ENCODE measurements around the gene DSC1. TPM values are rescaled to one million over a fixed set of nuclear protein-coding genes. Genes with fewer than 3 reads are reported as not detected.
"Not testable (repeated sequence)": the region's sequence is repeated elsewhere in the genome, so short reads cannot be mapped to it uniquely, and the experiment has no call there.

The DSC1 gene
- total RNA-seq, 1 experiment from 2014 or later = not detected

DNA sequence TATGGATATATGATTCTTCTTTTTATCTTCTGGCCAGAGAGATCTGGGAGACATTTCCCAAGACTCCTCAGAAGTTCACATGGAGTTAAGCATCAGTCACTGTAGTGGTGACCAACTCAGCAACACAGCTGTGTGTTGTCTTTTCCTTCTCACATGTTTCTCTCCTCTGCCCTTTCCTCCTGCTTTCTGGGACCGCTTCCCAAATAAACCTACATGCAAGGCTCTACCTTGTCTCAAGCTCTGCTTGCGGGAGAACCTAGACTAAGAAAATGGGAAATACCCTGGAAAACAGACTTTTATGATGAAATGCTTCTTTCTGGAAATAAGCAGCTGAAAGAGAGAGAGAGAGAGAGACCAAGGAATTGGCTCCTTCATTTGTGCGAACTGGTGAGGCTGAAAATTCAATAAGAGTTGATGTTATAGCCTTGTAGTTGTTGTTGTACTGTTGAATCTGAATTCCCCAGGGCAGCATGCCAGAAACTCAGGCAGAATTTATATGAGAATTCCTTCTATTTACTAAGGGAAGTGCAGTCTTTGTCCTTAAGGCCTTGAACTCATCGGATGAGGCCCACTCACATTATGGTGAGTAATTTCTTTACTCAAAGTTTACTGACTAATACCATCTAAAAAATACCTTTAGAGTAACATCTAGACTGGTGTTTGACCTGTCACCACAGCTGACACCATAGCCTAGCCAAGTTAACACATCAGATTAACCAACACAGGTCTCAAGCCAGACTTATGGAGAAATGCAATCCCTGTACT lies 22.7 kb upstream of the DSC1 start:
- no peak for DNase-seq (ENCODE audit: low read depth, low spot score)
- in situ Hi-C loops (cut with HindIII; ENCODE audit: low pct_unique_long_range_greater_than_20kb, low sequenced_read_pairs) = no loop called here

- DNase-seq (ENCODE audit: low read depth, low spot score) = no peak
- in situ Hi-C loops (cut with HindIII; ENCODE audit: low pct_unique_long_range_greater_than_20kb, low sequenced_read_pairs) = no loop called here
Observed at GRCh38 chr18:31183302-31183701, 20.6 kb upstream of the DSC1 start.

GRCh38 chr18:31177369-31177768 lies 14.7 kb upstream of the DSC1 start:
- DNase-seq (ENCODE audit: low read depth, low spot score); in situ Hi-C loops (cut with HindIII; ENCODE audit: low pct_unique_long_range_greater_than_20kb, low sequenced_read_pairs): not testable (repeated sequence)

DNA sequence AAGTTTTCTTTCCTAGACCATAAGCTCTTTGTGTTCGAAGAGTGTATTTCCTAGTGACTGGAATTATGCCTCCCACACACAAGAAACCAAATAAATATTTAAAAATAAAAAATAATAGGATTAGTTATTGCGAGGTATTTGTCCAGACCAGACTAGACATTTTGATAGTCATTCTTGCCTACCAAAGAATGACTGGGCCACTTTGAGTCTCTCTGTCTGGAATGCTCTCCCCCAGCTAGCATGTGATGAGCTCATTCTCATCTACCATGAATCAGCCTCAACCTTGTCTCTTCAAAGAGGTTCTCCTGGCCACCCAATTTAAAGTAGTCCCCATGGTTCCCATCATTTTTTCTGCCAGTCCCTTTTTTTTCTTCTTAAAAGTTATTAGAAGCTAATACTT lies 13.9 kb upstream of the DSC1 start:
- no peak for DNase-seq (ENCODE audit: low read depth, low spot score)
- in situ Hi-C loops (cut with HindIII; ENCODE audit: low pct_unique_long_range_greater_than_20kb, low sequenced_read_pairs) = no loop called here

DNA sequence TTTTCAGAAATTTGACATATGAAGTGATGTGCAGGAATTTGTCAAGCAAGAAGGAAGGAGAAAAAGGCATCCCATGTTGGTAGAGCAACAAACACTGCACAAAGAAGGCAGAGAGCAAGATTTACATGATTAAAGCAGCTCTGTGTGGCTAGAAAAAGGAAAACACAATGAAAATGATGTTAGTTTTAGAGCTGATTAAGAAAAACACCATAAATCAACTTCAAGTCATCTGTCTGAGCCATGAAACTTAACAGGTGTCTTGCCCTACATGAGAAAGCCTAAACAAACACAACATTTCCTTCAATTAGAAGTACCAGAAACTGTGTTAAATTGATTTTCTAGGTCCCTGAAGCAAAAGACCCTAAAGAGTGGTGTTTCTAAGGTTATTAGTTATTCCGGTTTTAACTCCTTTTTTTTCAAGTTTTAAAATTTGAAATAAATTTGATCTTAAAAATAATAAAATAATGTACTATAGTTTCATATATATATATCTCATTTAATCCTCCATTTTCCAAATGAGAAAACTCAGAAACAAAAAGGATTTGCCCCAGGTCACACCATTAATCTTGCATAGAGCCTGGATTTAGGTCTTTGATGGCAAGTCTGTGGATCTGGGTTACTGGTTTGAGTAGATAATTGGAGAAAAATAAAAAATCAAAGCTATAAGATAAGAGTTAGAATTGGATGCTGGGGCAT lies 8.6 kb upstream of the DSC1 start:
- DNase-seq (ENCODE audit: low read depth, low spot score) = no peak
- in situ Hi-C loops (cut with HindIII; ENCODE audit: low pct_unique_long_range_greater_than_20kb, low sequenced_read_pairs) = no loop called here

DNA sequence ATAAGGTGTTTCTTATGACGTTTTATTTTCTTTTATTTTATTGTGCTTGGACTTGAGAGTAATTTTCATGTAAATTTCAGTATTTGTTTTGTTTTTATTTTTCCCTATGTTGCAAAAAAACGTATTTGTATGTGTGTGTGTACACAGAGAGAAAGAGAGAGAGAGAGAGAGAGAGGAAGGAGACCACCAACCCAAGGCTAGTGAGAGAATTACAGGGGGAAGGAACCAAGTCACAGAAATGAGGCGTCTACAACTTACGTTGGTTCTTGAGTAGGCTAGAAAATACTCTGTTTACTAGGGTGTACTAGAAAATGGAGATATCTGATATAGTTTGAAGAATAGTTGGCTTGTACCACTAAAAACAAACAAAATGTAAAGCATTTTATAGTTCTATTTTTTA lies 7.7 kb upstream of the DSC1 start:
- in situ Hi-C loops (cut with HindIII; ENCODE audit: low pct_unique_long_range_greater_than_20kb, low sequenced_read_pairs) = no loop called here
- no peak for DNase-seq (ENCODE audit: low read depth, low spot score)

DNA sequence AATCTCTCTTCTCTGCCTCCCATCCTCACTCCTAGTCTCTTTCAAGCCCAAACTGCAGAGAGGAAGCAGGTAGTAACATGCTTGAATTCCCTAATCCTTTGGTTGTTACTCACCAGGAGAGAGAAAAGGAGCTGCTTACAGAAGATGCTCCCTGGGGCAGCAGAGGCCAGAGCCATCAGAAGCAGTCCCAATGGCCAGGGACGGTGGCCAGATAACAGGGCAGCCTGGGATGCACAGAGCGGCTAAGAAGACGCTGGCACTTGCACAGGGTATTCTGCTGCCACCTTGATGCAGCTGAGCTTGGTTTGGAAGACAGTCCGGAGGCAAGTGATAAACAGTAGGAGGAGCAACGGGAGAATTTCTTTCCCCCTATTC lies 250 bp downstream of the DSC1 start:
- in situ Hi-C loops (cut with HindIII; ENCODE audit: low pct_unique_long_range_greater_than_20kb, low sequenced_read_pairs) = no loop called here
- DNase-seq (ENCODE audit: low read depth, low spot score) = no peak

DNA sequence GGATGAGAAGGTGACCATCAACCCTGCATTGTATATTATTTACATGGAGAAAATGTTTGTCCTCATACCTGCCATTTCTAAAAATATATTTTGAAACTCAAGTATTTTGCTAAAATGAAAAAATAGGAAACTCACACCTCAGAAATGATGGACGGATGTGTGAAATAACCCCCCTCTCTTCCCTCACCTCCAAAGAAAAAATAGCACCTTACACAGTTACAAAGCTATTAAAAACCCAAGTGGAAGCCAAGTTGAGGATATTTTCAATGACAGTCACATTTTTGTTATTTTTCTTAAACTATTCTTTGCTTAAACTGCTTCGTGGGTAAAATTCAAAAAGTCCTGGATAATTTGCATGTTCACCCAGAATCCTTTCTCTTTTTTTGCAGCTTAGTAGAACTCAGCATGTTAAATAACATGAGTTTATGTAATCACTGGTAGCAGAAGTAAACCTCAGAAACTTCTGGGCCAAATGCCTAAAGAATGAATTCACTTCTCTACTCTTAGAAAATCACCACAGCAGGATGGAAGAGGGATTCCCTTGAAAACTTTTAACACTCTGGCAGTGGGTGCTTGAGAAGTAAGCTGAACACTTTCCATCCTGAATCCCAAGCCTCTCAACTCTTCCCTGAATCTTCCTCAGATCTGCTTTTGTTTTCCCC lies 768 bp downstream of the DSC1 start:
- in situ Hi-C loops (cut with HindIII; ENCODE audit: low pct_unique_long_range_greater_than_20kb, low sequenced_read_pairs) = no loop called here

GRCh38 chr18:31156821-31157763 lies 5.6 kb downstream of the DSC1 start:
- in situ Hi-C loops (cut with HindIII; ENCODE audit: low pct_unique_long_range_greater_than_20kb, low sequenced_read_pairs) = no loop called here
- no peak for DNase-seq (ENCODE audit: low read depth, low spot score)

More for the DNA sequence above, 768 bp downstream of the DSC1 start:
- DNase-seq (ENCODE audit: low read depth, low spot score) = no peak

DNA sequence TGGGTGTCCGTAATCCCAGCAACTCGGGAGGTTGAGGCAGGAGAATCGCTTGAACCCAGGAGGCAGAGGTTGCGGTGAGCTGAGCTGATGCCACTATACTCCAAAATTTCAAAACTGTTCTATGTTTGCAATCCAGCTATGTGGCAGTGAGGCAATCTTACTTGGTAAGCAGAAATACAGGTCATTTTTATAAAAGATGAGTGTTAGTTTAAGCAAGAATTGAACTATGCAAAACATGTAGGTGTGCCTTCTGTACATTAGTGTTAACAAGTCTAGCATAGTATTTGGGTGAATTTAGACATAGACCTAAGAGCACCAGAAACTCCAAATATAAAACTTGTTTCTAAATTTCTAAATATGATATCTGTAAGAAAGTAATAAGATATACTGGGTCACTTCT lies 7.2 kb downstream of the DSC1 start:
- in situ Hi-C loops (cut with HindIII; ENCODE audit: low pct_unique_long_range_greater_than_20kb, low sequenced_read_pairs) = no loop called here
- DNase-seq (ENCODE audit: low read depth, low spot score) = no peak

GRCh38 chr18:31154181-31154580 lies 8.5 kb downstream of the DSC1 start:
- no peak for DNase-seq (ENCODE audit: low read depth, low spot score)
- in situ Hi-C loops (cut with HindIII; ENCODE audit: low pct_unique_long_range_greater_than_20kb, low sequenced_read_pairs) = no loop called here

DNA sequence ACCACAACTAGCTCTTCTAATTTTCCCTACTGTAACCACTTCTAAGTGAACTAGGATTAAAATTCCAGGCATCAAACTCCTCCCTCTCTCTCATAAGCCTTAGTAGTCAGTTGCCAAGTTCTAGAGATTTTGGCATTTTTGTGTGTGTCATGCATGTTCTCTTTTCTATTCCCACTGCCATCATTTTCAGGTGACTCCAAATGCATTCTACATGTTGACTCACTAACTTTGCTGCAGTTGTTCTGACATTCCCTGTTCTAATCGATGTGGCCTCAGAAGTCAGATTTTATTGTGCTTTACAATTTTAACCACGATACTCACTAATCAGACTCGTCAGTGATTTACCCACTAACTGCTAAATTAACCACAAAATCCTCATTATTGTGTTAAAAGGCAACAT lies 13.3 kb downstream of the DSC1 start:
- in situ Hi-C loops (cut with HindIII; ENCODE audit: low pct_unique_long_range_greater_than_20kb, low sequenced_read_pairs) = no loop called here
- DNase-seq (ENCODE audit: low read depth, low spot score) = no peak

DNA sequence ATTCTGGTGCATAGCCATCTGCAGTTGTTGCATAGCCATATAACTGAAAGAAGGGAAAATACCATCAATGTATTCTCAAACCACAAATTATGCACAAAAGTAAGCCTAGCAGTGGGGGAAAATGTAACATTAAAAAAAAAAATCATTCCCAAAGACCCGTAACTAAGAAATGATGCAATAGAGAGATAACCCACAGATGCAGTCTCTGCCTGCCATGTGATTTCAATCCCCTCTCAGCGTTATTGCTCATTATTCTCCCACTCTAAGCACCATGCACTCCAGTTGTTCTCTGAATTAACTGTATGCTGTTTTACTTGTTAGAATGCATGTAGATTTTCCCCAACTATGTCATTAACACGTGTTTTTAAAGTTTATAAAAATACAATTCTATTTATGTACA lies 14.1 kb downstream of the DSC1 start:
- no peak for DNase-seq (ENCODE audit: low read depth, low spot score)
- in situ Hi-C loops (cut with HindIII; ENCODE audit: low pct_unique_long_range_greater_than_20kb, low sequenced_read_pairs) = no loop called here

DNA sequence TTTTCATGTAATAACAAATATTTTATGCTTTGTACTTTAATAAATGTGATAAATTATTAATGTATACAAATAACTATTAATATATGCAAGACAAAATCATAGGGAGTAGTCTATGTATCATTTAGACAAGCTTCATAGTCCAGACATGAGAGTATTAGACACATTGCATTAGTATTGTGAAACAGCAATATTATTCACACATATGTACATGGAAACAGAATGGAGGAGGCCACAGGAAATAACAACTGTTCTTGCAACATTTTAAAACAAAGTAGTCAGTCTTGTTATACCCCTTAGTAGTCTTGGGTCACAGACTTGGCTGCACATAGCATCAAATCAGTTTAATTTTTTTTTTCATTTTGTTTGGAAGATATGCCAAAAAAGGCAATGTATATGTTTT lies 15.8 kb downstream of the DSC1 start:
- in situ Hi-C loops (cut with HindIII; ENCODE audit: low pct_unique_long_range_greater_than_20kb, low sequenced_read_pairs) = no loop called here
- DNase-seq (ENCODE audit: low read depth, low spot score) = no peak

GRCh38 chr18:31143025-31143424 lies 19.6 kb downstream of the DSC1 start:
- in situ Hi-C loops (cut with HindIII; ENCODE audit: low pct_unique_long_range_greater_than_20kb, low sequenced_read_pairs) = no loop called here
- DNase-seq (ENCODE audit: low read depth, low spot score) = no peak

DNA sequence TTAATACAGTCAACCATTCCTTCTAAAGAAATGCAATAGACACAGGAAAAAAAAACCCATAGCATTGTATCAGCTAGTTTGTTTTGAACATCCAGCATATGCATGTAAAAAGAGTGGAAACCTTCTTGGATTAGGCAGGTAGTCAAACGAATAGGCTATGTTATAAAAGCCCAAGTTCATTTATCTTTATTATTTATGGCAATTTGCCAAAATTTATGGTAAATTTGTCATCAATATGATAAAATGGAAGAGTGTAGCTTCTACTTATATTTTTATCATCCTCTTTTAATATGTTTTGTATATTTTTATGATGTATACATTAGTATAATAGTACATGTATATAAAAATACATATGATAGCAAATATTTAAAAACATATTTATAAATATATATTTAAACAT lies 23.9 kb downstream of the DSC1 start:
- in situ Hi-C loops (cut with HindIII; ENCODE audit: low pct_unique_long_range_greater_than_20kb, low sequenced_read_pairs) = no loop called here
- DNase-seq (ENCODE audit: low read depth, low spot score) = no peak

- no peak for DNase-seq (ENCODE audit: low read depth, low spot score)
- in situ Hi-C loops (cut with HindIII; ENCODE audit: low pct_unique_long_range_greater_than_20kb, low sequenced_read_pairs) = no loop called here
Observed at GRCh38 chr18:31134988-31135529, 27.6 kb downstream of the DSC1 start.
